GM04503 (cell line): ENCODE results near the gene CBL.

Experiments
- DNase-seq: peaks from one replicate; pipeline ENCODE4 v3.0.0-alpha.2; 2012; ENCODE audit warnings: low read depth

The CBL gene

DNA sequence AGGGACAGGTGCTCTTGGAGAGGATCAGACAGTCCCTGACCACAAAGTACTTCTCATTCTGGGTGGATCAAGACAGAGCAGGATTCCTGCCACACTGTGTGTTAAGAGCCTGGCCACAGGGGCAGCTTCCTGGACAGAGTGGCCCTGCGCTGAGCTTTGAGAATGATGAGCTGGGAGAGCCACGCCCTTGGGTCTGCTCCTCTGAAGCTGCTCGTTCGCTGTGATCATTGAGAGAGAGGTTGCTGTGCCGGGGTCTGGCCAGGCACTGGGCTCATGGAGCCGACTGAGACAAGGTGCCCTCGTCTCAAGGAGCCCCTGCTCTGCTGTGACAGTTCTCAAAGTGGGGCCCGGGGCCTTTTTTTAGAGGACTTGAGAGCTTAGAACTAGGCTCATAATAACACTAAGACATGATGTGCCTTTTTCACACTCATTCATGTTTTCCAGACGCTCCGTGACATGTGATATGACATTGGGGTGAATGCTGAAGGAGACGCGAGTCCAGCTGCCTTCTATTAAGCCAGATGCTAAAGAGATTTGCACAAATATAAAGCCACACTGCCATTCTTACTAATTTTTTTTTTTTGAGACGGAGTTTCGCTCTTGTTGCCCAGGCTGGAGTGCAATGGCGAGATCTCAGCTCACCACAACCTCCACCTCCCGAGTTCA lies 141.9 kb downstream of the CBL start:
- DNase-seq = no peak

DNA sequence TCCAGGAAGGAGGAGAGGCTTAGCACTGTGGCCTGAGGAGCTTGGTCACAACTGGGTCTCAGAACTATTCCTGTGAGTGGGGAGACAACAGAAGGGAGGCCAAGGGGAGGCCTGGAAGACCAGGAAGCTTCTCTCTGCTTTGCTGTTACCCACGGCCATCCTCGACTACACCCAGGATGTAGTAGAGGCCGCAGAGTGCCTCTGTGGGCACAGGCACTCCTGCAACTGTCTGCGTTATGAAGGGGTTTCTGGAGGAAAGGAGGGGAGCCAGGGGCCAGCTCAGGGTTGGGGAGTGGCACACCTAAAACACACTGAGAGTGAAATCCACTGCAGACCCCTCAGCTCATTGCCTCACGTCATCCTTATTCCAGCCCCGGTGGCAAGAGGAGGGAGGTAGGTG lies 144.2 kb downstream of the CBL start:
- DNase-seq = no peak

DNA sequence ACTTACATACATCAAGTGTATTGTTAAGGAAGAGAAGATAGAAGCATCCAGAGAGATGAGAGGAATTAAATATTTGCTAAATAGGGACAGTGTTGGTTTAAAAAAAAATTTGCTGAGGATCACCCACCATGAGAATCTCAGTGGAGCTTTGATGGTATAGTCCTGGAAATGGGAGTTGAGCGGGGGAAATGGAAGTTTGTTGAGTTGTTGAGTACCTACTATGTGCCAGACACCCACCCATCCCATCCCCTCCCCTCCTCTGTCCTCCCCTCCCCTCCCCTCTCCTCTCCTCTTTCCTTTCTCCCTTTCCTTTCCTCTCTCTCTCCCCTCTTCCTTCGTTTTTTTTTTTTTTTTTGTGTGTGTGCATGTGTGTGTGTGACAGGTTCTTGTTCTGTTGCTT lies 145.1 kb downstream of the CBL start:
- DNase-seq = no peak

DNA sequence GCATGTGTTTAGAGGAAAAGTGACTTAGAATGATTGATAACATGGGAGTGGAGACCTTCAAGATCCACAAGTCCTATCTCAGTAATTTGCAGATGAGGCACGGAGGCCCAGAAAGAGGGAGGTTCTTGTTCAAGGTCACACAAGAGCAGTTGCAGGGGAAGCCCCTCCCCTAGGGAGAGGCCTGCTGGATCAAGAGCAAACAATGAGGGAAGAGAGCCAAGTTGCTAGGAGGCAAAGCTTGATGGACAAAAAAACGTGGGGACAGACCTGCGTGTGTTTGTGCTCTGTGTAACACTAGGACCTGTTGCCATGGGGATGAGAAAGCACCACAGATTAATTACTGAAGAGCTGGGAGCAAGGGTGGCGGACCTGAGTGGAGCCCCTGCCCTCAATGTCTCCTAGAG lies 146.7 kb downstream of the CBL start:
- DNase-seq = no peak

DNA sequence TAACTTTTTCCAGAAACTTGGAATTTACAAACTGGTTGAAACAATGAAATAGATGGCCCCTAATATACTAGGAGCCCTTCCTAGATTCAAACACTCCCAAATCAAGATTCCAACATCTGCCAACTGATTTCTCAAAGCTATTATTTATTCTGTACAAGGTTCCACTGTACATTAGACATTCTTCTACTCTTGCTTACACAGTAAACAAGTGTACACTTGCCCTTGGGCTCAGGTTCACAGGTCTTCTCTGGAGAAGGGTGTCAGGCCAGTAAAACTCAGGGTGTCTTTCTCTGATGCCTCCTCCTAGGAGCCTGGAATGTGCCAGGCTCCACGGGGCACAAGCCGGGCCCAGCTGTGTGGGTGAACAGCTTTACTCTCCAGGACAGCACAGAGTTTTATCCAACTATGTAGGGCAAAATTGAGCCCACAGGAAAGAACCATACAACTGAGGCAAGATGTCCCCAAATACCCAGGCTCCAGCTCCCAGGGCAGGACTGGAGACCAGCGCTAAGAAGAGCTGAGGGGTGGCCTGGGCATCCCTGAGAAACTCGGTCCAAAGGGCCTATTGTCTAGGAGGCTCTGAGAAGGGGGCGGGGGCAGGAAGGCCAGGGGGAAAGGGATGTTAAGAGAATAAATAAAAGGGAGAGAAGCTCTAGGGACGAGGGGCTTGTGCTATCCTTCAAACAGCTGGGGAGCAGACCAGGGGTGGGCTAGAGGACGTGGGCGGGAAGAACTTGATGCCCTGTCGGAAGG lies 149.1 kb downstream of the CBL start:
- DNase-seq = no peak

DNA sequence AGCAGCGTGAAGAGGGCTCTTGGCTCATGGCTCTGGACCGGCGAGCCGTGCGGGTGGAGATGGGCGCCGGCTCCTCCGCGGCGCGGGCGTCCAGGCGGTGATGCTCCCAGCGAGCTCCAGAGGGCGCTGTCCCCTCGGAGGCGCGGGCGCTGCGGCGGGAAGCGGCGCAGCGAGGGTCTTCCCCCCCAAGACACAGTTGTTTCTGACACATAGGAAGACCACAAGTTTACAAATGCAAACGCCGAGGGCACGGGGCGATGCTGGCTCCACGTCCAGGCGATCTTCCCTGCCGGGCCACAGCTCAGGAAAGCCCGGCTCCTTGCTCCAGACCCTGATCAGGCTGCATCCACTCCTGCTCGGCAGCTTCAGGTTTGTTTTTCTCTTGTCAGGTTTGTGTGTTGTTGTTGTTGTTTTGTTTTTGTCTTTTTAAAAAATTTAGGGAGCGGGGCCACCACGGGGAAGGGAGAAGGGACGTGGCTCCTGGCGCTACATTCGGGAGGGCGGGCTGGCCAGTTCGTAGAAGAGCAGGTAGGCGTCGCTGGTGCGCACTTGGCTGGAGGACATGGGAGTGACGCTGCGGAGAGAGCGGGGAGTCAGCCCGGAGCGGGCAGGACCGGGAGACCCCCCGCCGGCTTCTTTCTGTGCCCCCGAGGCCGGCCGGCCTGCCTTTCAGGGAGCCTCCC lies 150.4 kb downstream of the CBL start:
- DNase-seq = no peak

DNA sequence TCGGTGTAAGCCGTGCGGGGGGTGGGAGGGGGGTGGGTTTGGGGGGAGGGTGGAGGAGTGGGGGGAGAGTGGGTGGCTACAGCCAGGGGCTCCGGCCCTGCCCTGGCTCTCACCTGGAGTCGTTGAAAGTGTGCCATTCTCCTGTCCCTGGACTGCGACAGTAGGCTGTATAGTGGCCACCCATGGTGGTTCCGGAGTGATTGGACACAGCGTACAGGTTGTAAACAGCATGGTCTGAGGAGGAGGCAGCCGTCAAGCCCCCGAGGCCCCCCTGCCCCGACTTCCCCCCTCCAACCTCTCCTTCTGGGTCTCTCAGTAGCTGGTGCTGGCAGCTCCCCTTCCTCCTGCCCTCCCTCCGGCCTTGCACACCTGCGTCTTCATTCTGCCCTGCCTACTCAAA lies 150.9 kb downstream of the CBL start:
- no peak for DNase-seq
